ENCODE data around the gene PTGIR. TPM values are rescaled to one million over a fixed set of nuclear protein-coding genes. Genes with fewer than 3 reads are reported as not detected.
"Not testable (repeated sequence)": the region's sequence is repeated elsewhere in the genome, so short reads cannot be mapped to it uniquely, and the experiment has no call there.

PTGIR gene
- total RNA-seq, 2 donors from 2014 or later: 0.58 to 1.6 TPM

DNA sequence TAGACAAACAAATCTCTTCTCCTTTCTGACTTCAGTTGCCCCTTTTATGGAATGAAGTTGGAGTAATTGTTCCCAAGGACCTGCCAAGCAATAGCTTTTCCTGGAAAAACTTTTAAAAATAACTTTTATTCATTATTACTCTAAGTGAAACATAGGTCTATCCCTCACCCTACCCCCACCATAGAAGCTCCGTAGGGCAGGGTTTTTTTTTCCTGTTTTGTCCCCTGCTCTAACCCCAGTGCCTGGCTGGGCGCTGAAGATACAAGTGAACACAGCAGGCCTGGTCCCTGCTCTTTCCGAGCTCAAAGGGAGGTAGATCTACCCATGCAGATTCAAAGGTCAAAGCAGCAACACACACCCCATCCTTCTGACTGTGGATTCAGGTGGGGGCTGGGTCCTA lies 19.8 kb upstream of the PTGIR start:
- no peak for DNase-seq
- intact Hi-C loops (cut with DNase I, micrococcal nuclease): no loop called here

GRCh38 chr19:46640656-46641055 lies 15.8 kb upstream of the PTGIR start:
- no peak for DNase-seq
- intact Hi-C loops (cut with DNase I, micrococcal nuclease): no loop called here
- no peak for ATAC-seq

More for the DNA sequence above, 19.8 kb upstream of the PTGIR start:
- ATAC-seq: no peak

GRCh38 chr19:46639358-46640182 lies 14.7 kb upstream of the PTGIR start:
- intact Hi-C loops (cut with DNase I, micrococcal nuclease): no loop called here
- DNase-seq (peak; percentile 46 to 73), ATAC-seq (peak; percentile 11)

- no peak for DNase-seq
- intact Hi-C loops (cut with DNase I, micrococcal nuclease): no loop called here
- ATAC-seq: no peak
Measured at GRCh38 chr19:46637224-46637623, 12.3 kb upstream of the PTGIR start.

DNA sequence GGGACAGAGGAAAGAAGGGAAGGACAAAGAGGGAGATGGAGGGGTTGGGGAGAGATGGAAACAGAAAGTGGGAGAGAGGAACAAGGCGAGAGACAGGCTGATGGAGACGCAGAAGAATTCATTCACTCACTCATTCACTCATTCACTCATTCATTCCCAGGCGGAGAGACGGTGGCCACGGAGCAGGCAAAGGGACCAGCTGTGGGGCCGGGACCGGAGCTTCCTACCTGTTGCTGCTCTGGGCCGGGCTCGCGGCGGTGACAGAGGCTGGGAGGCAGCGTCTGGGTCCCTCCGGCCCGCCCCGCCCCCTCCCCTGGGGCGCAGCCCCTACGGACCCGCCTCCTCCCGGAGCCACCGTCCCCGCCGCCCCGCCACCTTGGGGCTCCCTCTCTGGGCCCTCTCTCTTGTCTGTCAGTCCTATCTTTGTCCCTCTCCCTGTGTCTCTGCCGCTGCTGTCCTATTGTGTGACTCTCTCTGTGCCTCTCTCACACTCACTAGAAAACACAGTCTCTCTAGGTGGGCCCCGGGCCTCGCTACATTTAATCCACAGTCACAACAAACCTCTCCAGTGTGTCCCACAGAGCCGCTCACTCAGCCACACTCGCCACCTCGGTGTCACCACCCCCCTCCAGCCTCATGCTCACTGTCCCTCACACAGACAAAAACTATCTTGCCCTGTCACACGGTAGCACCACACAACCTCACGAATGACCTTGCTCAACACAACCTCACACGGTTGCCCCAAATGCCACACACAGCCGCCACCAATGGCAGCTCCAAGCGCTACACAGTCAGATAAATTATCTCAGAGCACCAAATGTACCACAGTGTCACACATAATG lies 11.3 kb upstream of the PTGIR start, which contains the start of gene GNG8:
GNG8 (minus strand) TSS at position 283 of the 842 bp plus-strand sequence. CDS start 1,520 bp downstream, outside the sequence.
- intact Hi-C loops (cut with DNase I, micrococcal nuclease): no loop called here
- ATAC-seq: no peak

GRCh38 chr19:46634656-46635218 lies 9.8 kb upstream of the PTGIR start:
- intact Hi-C loops (cut with DNase I, micrococcal nuclease): no loop called here
- ATAC-seq: no peak
- DNase-seq: no peak

More for the DNA sequence above, 11.3 kb upstream of the PTGIR start, which contains the start of gene GNG8:
- DNase-seq: no peak

- peak; percentile 92 for ATAC-seq
Measured at GRCh38 chr19:46634045-46634655, 9.3 kb upstream of the PTGIR start.

DNA sequence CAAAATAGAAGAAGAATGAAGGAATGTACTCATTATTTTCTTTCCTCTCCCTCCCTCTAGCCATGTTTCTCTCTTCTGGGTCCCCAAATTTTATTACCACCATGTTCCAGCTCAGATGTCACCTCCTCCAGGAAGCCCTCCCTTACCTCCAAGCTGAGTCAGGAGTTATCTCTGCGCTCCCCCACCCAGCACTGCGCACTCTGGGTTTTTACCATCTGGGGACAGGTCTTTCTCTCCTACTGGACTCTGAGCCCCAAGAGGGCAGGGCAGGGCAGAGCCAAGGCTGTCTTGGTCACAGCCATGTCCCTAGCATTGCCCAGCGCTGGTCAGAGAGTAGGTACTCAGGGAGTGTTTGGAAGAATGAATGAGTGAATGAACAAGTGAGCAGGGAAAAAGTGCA lies 8.2 kb upstream of the PTGIR start:
- ATAC-seq (peak; percentile 19), DNase-seq (no peak)
- intact Hi-C loops (cut with DNase I, micrococcal nuclease): no loop called here

More at GRCh38 chr19:46634045-46634655, 9.3 kb upstream of the PTGIR start:
- intact Hi-C loops (cut with DNase I, micrococcal nuclease): no loop called here
- peak; percentile 94 for DNase-seq

DNA sequence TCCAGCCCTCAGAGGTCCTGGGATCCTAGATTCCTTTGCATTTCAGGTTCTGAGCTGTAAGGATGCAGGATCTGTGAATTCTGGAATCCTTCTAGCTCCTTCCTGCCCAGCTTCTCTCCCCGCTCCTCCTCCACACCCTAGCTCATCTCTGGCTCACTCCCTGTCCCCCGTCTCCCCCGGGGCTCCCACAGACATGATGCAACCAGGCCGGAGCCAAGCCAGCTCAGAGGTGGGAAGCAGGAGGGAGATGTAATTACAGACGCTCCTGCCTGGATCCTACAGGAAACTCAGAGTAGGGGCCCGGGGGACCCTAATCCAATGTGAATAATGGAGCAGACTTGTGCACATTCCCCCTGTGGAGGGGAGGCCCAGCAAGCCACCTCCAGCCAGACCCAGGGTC lies 6.6 kb upstream of the PTGIR start:
- ATAC-seq: no peak
- no peak for DNase-seq
- intact Hi-C loops (cut with DNase I, micrococcal nuclease): no loop called here

- intact Hi-C loops (cut with DNase I, micrococcal nuclease): no loop called here
- DNase-seq (no peak), ATAC-seq (no peak)
Measured at GRCh38 chr19:46630586-46631205, 5.8 kb upstream of the PTGIR start.

DNA sequence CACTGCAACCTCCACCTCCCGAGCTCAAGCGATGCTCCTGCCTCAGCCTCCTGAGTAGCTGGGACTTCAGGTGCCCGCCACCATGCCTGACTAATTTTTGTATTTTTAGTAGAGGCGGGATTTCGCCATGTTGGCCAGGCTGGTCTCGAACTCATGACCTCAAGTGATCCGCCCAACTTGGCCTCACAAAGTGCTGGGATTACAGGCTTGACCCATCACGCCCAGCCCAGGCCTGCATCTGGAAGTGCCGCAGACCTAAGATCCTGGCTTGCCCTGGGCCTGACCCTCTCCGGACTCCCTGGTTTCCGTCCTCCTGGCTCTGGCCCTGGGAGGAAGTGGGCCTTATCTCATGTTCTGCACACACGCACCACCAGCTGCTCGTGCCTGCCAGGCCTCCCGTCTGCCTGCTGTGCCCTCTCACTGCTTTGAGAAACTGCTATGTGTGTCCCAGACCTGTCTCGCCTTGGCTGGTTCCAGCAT lies 4.7 kb upstream of the PTGIR start:
- ATAC-seq (no peak), DNase-seq (no peak)
- intact Hi-C loops (cut with DNase I, micrococcal nuclease): no loop called here

GRCh38 chr19:46628970-46629369 lies 4.1 kb upstream of the PTGIR start:
- intact Hi-C loops (cut with DNase I, micrococcal nuclease); ATAC-seq; DNase-seq: not testable (repeated sequence)

- intact Hi-C loops (cut with DNase I, micrococcal nuclease): no loop called here
- no peak for DNase-seq
- ATAC-seq: no peak
Measured at GRCh38 chr19:46626446-46626845, 1.6 kb upstream of the PTGIR start.

DNA sequence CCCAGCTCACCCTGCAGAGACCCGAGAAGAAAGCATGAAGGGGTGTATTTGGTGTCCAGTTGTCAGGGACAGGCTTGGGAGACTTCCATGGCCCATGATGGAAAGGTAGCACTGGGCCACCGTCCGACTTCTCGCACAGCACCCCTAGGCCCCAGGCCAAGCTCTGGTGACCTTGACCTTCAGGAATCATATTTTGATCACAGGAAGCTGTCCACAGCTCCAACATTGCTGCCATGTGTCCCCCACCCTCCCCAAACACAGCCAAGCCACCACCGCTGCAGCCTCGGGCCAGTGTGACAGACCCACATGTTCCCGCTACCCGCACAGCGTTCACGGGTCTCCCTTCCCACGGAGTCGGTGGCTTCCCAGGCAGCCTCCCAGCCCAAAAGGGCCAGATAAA lies 842 bp upstream of the PTGIR start:
- intact Hi-C loops (cut with DNase I, micrococcal nuclease): no loop called here
- no peak for DNase-seq
- no peak for ATAC-seq

GRCh38 chr19:46623915-46624502 lies 880 bp downstream of the PTGIR start:
- intact Hi-C loops (cut with DNase I, micrococcal nuclease): no loop called here
- DNase-seq: no peak
- ATAC-seq: no peak

DNA sequence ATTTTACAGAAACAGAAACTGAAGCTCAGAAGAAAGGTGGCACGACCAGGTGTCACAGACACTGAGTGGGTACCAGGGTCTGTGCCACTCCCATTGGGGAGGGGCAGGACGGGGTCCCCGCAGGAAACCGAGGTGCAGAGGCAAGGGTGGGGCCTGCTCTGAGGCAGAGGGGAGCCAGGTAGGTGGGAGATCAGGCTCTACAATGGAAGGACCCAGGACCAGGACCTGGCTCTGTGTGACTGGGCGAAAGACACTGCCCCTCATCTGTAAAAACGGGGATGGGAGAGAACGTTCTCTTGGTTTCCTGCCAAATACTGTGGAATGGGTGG lies 2.8 kb downstream of the PTGIR start:
- DNase-seq (no peak), ATAC-seq (no peak)
- intact Hi-C loops (cut with DNase I, micrococcal nuclease): no loop called here

GRCh38 chr19:46621191-46622117 lies 3.4 kb downstream of the PTGIR start:
- intact Hi-C loops (cut with DNase I, micrococcal nuclease): no loop called here
- ATAC-seq (no peak), DNase-seq (no peak)
